Measurements from ENCODE around the gene ATRN.

ATRN gene

DNA sequence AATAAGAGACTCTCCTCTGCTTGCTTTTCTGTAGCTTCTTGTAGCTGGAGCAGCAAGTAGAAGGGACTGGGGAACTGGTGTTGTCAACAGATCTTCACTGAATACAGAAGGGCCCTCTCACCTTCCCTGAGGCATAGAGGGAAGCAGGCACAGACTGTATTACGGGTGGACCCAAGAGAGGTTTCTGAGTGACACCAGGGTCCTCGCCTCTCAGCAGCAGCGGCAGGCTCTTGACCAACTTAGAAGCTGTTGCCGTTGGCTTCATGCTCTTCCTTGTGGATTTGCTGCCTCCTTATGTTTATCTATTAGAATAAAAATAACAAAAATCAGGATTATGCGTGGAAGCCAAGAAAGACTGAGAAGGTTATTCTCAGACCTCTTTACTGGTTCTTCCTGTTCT is 160.7 kb downstream of the ATRN start:
- no peak for DNase-seq

DNA sequence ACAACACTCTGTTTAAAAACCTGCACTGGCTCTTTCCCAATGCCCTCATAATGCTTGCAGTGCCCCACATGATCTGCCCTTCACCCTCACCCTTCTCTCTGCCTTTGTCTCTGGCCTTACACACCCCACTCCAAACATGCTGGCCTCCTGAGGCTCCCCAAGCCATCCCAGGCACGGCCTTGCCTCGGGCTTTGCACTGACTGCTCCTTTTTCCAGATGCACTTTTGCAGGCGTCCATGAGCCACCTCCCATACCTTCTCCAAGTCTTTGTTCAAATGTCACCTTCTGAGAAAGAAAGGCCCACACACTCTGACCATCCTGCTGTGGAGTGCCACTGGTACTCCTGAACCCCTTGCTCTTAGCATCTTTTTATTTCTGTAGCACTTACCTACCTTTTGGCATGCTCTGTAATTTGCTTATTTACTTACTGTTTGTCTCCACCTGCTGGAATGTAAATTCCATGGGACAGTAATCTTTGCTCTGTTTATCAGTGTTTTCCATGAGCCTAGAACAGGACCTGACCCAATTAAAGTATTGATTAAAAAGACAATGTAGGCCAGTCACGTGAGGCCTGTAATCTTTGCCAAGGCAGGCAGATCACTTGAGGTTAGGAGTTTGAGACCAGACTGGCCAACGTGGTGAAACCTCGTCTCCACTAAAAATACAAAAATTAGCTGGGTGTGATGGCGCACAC is 161.6 kb downstream of the ATRN start:
- DNase-seq = no peak

DNA sequence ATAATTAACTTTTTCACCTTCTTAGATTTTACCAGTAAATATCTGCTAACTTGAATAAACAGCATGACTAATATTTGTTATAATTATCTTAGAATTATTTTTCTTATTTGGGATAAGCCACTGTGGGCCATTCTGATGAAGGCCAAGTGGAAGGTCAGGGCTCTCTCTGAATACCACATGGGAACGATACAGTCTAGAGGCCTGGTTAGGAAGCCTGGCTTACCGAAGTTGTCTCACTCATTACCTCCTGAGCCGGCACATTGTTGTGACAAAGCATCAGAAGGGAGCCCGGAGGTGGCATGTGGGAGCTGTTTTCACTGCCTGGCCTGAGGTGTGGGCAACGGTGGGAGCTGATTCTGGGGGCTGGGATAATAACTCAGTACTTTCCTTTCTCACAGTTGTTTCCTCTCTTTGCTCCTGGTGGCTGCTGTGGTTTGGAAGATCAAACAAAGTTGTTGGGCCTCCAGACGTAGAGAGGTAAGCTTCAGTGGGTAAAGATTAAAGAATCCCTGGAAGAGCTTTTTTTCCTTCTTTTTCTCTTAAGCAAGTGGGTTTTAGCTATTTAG is 163.2 kb downstream of the ATRN start:
- no peak for DNase-seq

DNA sequence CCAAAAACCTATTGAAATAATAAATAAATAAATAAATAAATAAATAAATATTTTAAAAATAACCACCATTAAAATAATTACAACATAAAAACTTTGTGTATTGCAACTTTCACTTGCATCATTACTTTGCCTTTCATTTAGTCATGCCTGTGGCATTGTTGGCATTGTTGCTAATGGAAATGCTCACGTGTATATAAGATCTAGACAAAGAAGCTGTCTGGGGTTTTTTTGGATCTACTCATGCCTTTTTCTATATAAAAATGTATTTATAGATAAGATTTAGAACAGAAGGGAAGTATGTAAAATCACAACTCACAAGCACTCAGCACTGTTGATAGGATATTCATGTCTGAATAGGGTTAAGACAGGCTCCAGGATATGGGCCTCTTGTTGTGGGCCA is 164.5 kb downstream of the ATRN start:
- no peak for DNase-seq

DNA sequence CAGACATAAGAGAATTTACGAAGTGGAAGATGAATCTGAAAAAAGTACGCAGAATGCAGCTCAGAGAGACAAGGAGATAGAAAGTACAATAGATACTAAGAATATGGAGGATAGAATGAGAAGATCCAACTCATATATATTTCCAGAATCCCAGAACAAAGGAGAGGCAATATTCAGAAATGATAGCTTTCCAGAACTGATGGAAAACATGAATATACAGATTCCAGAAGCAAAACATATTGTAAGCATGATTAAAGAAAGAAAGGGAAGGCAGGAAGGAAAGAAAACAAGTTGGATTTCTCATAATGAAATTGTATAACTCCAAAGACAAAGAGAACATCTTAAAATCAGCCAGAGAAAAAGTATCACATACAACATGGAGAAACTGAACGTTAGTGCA is 169.4 kb downstream of the ATRN start:
- DNase-seq = no peak

DNA sequence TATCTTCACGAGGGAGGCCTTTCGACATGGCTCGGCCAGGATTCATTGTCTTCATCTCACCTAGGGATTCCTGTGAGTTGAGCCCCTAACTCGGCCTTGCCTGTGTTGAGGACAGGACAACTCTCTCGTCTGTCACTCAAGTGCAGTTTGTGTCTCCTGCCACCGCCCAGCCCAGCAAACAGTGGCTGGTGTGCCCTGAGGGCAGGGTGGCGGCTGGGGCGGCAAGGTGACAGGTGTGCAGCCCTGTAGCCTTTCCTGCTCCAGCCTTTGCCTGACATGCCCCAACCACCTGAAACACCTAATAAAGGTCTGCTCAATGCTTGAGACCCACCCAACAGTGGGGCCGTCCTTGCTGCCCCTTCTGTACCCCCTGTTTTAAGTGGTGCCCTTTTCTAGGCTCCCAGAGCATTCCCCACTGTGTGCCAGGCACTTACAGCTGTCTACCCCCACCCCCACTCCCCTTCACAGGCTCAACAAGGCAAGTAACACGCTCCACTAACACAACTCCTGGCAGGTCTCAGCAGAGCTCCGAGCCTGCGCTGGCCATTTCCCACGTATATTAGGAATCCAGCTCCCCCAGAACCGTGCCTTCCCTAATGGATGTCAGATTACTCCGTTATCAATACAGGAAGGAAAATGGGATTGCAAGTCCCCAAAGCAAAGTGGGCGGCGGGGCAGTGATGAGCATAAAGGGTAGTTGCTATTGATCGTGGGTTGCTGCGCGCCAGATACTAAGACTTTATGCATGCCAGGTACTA is 174.7 kb downstream of the ATRN start:
- no peak for DNase-seq

DNA sequence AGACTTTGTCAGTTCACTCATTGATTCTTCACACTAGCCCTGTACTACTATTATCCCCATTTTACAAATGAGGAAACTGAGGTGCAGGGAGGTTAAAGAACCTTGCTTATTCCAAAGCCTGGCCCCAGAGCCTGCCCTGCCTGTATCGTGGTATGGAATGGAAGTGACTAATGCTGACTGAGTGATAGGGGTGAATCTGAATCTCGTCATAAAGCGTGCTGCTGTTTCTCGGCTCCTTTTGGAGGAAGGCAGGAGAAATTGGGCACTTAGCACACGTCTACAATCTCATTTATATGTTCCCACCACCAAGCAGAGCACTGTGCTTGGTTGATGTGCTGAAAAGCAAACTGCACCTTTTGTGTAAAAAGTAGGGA is 175.2 kb downstream of the ATRN start:
- no peak for DNase-seq

DNA sequence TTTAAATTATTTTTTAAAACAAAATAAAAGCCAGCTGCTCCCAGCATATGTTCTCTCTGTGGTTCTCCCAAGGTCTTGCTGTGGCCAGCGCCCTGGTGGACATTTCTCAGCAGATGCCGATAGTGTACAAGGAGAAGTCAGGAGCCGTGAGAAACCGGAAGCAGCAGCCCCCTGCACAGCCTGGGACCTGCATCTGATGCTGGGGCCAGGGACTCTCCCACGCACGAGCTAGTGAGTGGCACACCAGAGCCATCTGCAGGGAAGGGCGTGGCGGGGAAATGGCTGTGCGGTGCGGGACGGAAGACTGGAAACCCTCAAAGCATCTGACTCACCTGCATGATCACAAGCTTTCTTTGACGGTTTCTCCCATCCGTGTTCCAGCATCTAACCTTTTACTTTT is 175.8 kb downstream of the ATRN start:
- DNase-seq = no peak

DNA sequence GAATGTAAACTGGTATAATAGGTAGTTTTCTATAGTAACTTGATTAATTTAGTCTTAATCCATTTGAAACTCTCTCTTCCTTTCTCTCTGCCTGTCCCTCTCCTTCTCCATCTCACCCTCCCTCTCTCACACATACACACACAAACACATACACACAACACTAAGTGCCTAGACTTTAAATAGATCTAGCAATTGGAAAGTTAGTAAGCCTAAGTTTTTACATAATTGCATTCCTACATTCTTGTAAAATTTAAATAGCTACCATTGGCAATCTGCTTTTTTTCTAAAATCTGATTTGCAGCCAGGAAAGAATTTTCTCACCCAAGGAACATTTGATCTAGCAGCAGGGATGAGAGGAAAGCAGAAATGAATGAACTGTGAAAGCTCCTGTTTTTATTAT is 176.7 kb downstream of the ATRN start:
- no peak for DNase-seq

DNA sequence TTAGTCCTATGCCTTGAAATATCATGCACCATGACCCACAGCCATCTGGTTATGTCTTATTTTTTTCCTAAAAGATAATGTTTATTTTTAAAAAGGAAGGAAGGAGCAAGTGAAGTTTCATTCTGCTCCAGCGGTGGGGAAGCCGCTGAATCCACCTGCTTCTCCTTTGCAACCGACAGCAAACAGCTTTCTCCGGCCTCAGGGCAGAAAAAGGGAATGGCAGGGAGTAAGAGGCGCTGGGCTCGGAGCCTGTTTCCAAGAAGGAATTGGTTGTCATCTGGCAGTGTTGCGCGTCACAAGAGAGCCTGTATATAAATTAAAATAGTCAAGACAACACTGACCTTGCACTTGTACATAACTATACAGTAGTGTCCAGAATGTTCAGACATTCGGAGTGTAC is 178.1 kb downstream of the ATRN start:
- no peak for DNase-seq

DNA sequence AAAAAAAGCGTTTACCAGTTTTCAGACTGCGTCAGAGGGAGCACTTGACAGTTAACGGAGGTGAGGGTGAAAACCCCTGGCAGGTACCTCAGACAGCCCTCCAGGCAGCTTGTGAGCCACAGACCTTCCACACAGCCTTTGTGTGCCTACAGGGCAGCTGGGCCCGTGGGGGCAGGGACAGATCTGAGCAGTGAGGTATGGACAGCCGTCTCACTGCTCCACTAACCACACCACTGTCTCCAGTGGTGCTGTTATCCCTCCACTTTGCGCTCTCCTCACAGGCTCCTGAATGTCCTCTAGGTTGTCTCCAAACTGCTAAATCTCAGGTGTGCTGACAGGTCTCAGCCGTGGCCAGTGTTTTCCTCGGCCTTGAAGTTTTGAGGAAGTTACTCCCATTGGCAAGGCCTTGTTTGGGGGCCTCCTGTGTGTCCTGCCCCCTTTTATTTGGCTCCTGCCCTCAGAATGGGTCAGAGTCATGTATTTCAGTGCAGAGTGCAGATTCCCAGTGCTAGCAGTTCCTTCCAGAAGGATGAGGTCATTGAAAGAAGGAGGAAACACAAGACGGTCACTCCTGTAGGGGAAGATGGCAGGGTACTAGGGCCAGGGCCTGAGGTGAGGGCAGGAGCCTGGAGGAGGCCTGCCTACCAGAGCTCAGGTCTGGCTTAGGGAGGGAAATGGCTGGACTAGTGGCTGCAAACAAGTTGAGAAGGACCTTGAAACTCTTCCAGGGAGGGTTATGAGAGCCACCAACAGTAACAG is 180.6 kb downstream of the ATRN start:
- DNase-seq = no peak

DNA sequence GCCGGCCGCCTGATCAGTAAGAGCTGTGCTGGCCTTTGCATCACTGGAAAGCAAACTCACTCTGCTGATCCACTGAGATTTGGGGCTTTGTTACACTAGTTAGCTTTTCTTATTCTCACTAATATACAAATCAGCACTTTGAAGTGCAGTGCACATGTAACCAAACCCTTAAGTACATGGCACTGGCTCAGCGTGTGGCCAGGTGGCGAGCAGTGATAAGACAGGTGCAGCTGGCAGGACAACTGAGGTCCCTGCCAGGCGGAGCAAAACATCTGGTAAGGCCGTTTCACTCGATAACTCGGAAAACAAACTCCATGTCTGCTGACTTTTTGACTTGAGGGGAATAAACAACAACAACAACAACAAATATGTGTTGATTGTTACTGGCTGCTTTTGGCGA is 181.4 kb downstream of the ATRN start:
- no peak for DNase-seq

DNA sequence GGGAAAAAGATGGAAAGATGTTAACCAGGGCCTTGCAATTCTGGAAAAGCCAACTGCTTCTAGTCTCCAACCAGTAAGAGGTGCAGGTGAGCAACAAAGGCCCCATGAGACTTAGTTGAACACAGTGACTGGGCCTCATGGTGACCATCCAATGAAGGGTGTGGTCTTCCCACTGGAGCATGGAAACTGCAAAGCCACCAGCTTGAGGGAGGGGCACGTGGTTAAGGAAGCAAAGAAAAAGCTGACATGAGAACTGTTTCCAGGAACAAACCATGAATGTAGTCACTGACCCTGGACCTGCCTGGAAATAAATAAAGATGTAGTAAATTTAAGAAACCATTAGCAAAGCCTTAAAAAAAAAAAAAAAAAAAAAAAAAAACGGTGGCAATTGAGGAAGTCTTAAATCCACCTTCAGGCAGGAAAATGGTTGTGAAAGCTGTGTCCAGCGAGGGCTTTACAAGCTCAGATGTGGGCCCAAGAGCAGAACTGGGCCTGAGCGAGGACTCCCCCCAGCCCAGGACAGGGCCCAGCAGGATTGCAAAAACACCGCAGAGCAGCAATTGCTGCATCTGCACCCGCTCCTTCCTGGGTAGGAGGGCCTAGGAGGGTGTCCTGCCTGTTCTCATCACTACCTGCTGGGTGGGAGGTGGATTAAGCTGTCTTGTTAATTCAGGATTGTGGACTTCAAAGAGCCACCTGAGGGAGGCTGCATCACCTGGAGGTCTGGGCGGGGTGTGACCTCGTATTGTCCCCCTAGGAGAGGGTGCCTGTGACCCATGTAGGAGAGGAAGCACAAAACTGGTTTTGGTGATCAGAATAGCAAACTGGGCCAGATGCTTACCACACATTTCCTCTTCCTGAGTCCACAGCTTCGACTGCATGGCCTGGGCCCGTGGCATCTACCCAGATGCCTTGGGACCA is 182.1 kb downstream of the ATRN start:
- DNase-seq = no peak

DNA sequence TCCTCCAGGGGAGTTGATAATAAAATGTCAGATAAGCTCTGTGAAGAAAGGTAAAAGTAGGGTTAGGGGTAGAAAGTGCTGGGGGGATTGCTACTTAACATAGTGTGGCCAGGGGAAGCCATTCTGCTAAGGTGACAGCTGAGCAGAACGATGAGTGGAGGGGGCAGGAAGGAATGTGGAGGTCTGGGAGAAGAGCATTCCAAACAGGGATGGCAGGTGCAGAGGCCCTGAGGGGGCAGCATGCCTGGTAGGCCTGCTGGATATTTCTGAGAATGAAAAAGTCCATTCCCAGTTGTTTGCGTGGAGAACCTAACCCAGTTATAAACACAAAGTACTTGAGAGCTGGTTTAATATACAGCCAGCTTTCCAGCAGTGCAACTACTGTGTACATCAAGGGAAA is 183.1 kb downstream of the ATRN start:
- DNase-seq = no peak

DNA sequence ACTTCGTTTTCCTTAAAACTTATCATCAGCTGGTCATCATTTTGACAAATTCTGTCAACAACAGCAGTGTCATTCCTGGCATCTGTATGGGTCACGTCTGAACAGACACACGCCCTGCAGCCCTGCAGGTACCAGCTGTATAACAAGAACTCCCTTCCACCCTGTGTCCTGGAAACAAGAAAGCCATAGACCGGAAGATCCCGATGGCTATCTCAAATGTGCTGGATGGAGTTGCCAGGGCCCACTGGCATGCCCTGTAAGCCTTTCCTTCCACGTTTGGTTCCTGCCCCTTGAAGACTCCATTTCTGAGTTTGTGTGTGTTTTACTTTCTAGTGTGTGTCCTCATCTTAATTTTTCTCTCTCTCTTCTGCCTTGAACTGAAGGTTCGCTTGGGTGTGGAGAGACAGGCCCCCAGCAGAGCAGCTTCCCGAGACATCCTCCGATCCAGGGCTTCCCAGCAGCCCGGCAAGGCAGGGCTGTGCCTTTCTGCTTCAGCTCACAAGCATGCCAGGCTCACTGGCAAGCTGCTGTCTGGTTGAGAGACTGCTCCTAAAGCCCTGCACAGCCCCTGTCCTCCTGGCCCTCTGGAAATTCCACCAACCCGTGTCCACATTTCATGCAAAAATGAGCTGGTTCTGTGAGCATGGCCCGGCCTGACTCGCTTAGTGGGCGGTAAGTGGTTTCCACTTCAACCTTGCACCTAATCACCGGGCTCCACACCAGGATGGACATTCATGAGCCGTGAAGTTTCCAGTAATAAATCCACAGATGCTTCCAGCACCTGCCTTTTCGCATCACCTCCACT is 183.7 kb downstream of the ATRN start:
- no peak for DNase-seq

DNA sequence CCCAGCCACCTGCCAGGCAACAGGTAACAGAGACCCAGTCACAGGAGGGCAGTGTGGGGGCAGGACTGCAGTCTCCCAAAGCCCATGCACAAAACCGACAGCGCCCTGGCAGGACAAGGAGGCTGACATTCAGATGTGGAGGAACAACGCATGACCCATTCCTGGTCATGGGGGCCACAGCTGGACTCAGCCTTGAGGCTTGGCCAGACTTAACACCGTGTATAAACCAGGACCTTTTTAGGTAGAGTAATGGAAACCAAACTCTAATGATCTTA is 184.2 kb downstream of the ATRN start:
- no peak for DNase-seq

DNA sequence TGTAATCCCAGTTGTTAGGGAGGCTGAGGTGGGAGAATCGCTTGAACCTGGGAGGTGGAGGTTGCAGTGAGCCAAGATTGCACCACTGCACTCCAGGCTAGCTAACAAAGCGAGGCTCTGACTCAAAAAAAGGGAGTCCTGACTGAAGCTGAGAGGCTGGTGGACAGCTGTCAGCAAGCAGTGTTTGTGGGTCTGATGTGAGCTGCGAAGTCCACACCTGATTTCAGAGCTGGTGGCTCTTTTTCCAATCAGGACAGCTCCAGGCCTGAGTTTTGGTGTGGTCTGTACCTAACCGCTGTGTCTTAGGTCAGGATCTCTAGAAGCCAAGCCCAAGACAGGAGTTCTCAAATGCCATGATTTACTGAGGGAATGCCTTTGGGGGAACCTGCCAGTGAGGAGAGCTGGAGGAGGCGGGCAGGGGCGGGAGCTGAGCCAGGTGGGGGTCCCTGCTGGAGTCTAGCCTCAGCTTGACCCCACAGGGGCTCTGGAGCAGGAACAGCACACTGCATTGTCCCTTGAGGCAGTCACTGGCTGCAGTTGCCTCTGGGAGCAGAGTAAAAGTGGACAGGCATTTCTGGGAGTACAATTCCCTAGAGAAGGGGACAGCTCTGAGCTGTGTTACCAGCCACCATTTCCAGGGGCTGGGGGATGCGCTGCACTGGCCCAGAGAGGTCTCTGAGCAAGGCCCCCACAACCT is 187.3 kb downstream of the ATRN start:
- DNase-seq = no peak

DNA sequence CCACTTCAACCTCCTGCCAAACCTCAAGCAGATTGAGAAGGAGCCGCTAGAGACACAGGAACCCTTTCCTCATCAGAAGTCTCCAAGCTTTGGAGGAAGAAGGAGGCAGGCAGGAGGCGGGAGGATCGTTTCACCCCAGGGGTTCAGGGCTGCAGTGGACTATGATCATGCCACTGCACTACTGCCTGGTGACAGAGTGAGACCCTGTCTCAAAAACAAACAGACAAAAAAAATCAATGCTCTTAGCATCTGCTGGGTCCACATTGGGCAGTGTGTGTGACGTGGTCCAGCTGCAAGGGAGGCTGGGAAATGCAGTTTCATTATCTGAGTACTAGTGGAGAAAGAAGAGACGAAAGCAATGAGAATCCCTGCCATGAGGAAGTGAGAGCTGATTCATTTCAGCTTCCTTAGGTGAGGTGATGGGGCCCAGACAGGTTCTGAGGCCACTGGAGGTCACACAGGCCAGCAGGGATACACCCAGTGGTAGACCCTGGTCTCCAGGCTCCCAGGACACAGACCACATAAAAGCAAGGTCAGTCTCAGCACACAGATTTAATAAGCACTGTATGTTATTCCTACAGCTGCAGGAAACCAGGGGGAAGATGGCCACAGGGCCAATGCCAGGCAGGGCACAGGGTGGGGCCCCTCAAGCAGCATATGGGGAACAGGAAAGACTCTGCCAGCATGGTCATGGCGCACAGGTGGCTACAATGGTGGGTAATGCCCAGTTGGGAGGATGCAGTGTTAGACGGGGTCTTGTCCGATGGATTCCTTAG is 188.1 kb downstream of the ATRN start:
- no peak for DNase-seq

DNA sequence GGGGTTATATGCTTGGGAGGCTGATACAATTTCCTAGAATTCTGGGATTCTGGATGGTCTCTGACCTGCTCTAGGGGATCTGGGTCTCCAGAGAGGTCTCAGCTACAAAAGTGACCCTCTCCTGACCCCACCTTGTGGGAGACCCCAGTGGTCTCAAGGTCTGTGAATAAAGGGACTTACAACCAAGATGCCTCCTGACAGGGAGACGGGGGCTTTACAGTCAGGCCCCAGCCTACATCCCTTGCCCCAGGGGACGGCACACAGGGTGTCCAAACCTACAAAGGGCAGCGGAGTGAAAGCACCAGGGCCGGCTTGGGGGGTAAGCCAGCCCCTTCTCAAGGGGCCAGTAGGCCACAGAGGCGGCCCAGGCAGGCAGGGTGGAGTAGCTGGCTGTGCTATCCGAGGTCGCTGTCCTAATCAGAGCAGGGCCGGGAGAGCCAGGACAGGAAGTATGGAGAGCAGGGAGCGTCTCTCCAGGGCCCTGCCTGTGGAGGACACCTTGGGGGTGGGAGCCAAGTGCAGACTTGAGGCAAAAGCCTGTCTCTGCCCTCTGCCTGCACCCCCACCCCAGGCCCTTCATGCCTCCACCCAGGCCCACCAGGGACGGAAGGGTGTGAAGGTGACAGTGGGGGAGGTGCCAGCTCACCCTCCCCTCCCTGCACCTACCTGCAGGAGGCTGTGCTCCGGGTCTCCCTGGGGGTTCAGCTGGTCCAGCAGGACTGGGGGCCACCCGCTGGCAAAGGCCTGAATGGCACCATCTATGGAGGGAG is 188.9 kb downstream of the ATRN start:
- DNase-seq = no peak
